Neuron (in vitro differentiated cells): Measurements from ENCODE around the gene BCAP31.
"Not testable (repeated sequence)": the region's sequence is repeated elsewhere in the genome, so short reads cannot be mapped to it uniquely, and the experiment has no call there.

Source experiments
- H2AFZ ChIP-seq: one replicate; pipeline ENCODE4 v1.6.1; 2013; ENCODE audit warnings: low read depth, mild to moderate bottlenecking, inconsistent platforms, low read length, moderate library complexity
- H3K27me3 ChIP-seq: one replicate; pipeline ENCODE4 v1.6.1; 2013; ENCODE audit warnings: low read length; ENCODE audit not compliant: insufficient read depth
- H3K36me3 ChIP-seq: one replicate; pipeline ENCODE4 v1.6.1; 2013; ENCODE audit warnings: low read length; ENCODE audit not compliant: insufficient read depth
- H3K4me1 ChIP-seq: one replicate; pipeline ENCODE4 v1.6.1; 2013; ENCODE audit warnings: low read length; ENCODE audit not compliant: insufficient read depth
- H3K4me3 ChIP-seq: 2 replicates; pipeline ENCODE4 v1.5.1; 2013; ENCODE audit warnings: mild to moderate bottlenecking, low read length, moderate library complexity
- H3K9me3 ChIP-seq: one replicate; pipeline ENCODE4 v1.6.1; 2013; ENCODE audit warnings: low read length

The BCAP31 gene

DNA sequence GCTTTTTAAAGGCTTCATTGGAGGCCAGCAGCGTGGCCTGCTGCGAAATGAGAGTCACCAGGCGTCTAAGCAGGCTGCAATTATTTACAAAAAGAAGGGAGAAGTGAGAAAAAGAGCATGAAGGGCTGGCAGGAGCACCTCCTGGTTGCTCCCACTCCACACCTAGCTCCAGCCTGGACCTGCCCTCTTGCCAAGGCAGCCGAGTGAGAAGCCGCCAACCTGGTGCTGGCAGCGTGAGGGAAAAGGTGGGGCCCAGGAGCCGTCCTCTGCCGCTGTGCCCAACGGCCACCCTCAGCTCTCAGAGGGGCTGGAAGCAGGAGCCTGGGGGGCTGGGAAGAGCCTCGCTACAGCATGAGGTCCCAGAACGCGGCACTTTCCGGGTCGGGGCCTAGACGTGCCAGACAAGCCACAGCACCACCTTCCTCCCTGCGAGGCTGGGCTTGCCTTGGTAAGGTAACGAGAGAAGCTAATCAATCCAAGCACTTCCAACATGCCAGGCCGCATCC lies 20.1 kb downstream of the BCAP31 start:
- Histone ChIP-seq H3K4me1 (peaks cover 2% of the 10 kb centered on the region), H3K4me3 (no peak overlapping the region), H3K36me3 (peaks cover 6% of the 10 kb centered on the region), H3K27me3 (peaks cover 12% of the 10 kb centered on the region), H2AFZ (no peak overlapping the region), H3K9me3 (no peaks in the 10 kb centered on the region)

DNA sequence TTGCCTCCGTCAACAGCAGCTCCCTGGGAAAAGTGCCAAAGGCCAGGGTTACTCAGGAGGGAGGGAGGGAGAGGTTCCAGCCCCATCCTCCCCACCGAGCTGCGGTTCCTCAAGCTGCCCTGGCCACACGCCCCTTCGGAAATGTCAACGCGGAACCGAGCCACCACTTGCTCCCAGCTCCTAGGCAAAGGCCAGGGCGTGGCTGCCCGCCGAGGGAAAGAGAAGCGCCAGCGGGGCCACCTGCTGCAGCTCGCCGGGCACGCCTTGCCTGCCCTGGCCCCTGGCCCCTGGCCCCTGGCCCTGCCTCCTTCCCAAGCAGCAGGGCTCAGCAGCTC lies 21.2 kb downstream of the BCAP31 start:
- Histone ChIP-seq H2AFZ (no peak overlapping the region), H3K27me3 (peaks cover 12% of the 10 kb centered on the region), H3K9me3 (no peaks in the 10 kb centered on the region), H3K4me3 (no peak overlapping the region), H3K4me1 (no peaks in the 10 kb centered on the region), H3K36me3 (peaks cover 6% of the 10 kb centered on the region)

DNA sequence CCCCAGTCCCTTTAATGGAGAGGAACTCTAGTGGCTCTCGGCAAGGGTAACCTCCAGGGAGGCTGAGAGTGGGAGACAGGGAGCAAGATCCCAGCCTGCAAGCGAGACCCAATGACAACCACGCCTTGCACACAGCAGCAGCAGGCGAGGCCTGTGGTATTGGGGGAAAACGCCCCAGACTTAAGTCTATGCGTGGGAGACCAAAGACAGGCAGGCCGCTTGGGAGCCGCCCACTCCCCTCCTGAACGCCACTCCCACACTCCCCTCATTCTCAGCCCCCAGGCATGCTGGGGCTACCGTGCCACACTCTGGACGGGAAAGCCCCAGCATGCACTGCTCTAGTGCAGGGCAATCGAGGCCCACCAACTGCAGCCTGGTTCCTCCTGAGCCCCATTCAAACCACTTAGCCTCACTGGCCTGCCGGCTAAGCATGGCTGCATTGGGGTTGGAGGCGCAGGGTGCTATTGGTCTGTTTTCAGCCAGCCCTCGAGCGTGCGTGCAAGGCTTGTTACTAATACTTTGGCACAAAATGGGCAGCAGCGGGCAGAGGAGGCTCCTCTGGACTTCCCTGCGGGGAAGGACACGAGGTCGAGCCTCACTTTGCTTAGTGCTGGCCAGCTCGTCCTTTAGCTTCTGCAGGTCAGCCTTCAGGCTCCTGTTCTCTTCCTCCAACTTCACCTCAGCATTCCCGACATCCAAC lies 21.7 kb downstream of the BCAP31 start:
- Histone ChIP-seq H3K4me1 (no peaks in the 10 kb centered on the region), H3K9me3 (no peaks in the 10 kb centered on the region), H2AFZ (no peak overlapping the region), H3K4me3 (no peak overlapping the region), H3K36me3 (peaks cover 6% of the 10 kb centered on the region), H3K27me3 (peaks cover 14% of the 10 kb centered on the region)

DNA sequence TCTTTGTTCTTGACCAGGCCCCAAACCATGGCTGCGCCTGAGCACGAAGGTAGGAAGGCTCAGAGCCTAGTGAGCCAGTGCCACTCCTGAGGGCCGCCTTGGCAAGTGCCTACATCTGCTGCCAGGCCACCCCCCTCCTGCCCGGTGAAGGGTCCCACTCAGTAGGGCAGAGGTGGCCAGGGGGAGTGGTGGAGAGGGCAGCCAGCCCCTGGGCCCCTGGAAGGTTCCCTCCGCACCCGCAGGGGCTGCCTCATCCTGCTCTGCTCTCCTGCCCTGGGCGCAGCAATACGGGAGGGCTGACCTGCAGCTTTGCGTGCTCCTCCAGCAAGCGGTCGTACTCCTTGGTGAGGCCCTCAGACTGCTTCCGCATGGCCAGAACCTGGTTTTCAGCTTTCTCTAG lies 22.5 kb downstream of the BCAP31 start:
- Histone ChIP-seq H3K27me3 (peaks cover 11% of the 10 kb centered on the region), H2AFZ (no peak overlapping the region), H3K4me3 (no peak overlapping the region), H3K4me1 (no peaks in the 10 kb centered on the region), H3K36me3 (peaks cover 6% of the 10 kb centered on the region), H3K9me3 (no peaks in the 10 kb centered on the region)

DNA sequence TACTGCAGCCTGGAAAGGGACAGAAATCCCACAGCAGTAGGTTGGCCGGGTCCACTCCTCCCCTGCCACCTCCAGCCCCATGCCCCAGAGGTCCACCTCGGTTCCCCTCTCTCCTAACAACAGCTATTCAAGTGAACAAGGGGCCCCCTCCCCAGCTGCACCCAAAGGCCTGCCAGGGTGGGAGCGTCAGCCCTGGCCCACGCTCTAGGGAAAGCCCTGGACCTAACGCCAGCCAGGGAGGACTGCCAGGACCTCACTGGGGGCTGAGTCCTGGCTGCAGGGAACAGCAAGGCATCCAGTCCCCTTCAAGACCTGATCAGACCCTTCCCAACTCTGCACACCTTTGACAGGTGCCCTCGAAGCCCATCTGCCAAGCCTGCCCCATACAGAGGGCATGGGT lies 23.2 kb downstream of the BCAP31 start:
- H2AFZ ChIP-seq = no peak overlapping the region
- peaks cover 11% of the 10 kb centered on the region for H3K27me3 ChIP-seq
- H3K4me1 ChIP-seq = no peaks in the 10 kb centered on the region
- H3K9me3 ChIP-seq = no peaks in the 10 kb centered on the region
- H3K36me3 ChIP-seq = peaks cover 6% of the 10 kb centered on the region
- H3K4me3 ChIP-seq = no peak overlapping the region

DNA sequence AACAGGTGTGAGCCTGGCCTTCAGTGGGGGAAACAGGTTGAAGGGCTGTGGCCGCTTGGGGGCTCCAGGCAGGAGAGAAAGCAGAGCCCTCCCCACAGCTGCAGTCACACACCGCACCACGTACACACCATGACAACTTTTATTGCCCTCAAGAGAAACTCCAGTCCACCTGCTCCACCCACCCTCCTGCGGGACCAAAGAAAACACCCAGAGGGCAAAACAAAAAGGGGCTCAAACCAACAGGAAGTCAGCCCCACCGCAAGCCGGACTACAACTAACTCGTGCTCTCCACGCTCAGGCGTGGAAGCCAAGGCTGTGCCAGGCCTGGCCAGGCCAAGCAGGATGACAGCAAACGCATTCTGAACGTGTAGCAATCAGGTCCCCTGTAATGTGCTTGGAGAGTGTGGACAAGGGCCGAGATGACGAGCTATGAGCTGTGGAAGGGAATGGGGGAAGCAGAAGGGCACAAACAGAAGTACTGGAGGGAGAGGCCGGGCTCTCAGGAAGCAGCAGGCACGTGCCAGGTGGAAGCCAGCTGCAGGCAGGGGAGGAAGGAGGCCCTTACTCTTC lies 23.7 kb downstream of the BCAP31 start:
- no peak overlapping the region for H3K4me3 ChIP-seq
- H2AFZ ChIP-seq = no peak overlapping the region
- H3K9me3 ChIP-seq = no peaks in the 10 kb centered on the region
- H3K27me3 ChIP-seq = peaks cover 11% of the 10 kb centered on the region
- peaks cover 6% of the 10 kb centered on the region for H3K36me3 ChIP-seq
- no peaks in the 10 kb centered on the region for H3K4me1 ChIP-seq

DNA sequence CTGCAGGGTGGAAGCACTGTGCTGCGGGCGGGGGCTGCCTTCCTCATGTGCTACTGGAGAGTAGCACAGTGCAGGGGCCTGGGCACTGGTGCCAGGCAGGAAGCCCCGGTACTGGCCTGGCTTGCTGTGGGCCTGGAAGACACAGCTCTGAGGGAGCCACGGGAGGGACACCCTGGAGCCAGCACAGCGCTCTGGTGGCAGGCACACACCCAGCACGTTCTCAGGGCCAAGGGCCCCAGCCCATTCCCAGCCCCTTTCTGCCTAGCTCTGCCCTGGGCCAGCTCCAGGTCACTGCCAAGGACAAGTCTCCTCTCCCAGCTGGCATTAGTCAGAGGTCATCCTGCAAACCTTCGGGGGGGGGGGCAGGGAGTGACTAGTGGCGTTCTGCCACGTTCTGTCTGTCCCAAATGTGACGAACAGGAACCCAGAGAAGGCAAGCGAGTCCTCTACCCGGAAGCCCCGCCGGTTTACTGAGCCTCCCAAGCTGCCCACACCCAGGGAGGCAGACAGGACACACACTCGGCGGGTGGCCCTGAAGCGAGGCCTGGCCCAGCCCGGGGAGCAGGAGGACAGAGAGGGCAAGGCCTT lies 24.3 kb downstream of the BCAP31 start:
- H3K4me1 ChIP-seq, H3K4me3 ChIP-seq, H3K9me3 ChIP-seq, H2AFZ ChIP-seq, H3K36me3 ChIP-seq: not testable (repeated sequence)
- peaks cover 13% of the 10 kb centered on the region for H3K27me3 ChIP-seq

DNA sequence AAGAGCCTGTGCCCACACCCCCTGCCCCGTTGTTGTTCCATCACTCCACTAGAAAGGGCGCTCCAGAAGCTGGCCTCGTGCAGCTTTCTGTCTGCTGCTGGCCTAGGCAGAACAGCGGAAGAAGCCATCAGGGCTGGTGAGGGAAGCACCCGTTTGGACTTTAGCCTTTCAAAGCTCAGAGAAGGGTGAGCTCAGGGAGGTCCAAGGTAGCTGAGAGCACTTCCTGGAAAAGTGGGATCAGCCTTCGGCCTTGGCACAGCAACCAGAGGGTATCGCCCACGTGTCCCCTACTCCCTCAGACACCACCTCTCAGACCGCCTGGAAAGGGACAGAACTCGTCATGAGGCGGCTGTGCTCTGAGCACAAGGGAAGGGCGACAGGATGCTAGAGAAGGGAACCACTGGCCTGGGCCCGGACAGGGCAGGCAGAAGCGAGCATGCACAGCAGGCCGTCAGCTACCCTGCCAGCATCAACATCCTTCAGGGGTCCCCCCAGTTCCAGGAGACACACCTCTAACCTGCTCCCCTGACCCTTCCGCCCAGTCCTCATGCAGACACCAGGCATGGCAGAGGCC lies 24.9 kb downstream of the BCAP31 start:
- H3K4me1 ChIP-seq, H3K4me3 ChIP-seq, H2AFZ ChIP-seq, H3K9me3 ChIP-seq, H3K36me3 ChIP-seq: not testable (repeated sequence)
- H3K27me3 ChIP-seq = peaks cover 12% of the 10 kb centered on the region

DNA sequence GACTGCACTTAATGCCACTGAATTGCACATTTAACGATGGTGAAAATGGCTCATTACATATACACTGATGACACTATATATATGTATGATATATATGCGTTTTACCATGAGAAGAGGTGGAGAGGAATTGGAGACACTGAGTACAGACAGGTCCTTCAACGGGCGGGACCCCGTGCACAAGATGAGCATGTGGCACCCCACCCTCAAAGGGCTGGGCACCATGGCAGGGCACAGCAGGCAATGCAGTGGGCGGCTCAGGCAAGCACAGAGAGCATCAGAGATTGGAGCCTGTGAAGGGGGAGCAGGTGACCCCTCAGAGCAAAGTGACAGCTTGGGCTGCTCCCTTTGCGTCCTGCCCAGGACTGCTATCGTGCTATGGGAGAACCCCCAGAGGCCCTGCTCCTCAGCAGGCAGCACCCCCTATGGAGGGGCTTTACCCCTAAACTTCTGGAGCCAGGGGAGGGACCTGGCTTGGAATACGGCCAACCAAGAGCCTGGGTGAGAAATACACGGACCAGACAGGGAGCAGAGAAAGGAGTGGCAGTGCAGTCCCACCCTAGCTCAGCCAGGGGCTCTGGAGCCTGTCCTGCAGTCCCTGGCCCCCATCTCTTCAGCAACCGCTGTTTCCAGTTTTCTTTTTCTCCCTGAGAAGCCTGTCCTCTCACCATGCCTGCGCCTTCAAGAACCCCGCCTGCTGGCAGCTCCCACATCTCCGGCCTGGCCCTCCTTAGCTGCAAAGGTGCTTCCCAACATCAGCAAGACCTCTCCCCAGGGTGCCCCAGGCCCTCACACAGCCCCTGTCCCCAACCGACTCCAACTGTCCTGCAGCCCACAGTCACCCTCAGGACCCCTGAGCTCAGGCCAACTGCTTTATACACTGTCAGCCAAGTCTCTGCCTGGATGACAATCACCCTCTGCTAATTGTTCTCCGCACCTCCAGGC lies 26.0 kb downstream of the BCAP31 start:
- peaks cover 8% of the 10 kb centered on the region for H3K27me3 ChIP-seq
- peaks cover 2% of the 10 kb centered on the region for H3K4me1 ChIP-seq
- peaks cover 14% of the 10 kb centered on the region for H3K36me3 ChIP-seq
- no peaks in the 10 kb centered on the region for H3K9me3 ChIP-seq
- H3K4me3 ChIP-seq = no peak overlapping the region
- H2AFZ ChIP-seq = no peak overlapping the region

DNA sequence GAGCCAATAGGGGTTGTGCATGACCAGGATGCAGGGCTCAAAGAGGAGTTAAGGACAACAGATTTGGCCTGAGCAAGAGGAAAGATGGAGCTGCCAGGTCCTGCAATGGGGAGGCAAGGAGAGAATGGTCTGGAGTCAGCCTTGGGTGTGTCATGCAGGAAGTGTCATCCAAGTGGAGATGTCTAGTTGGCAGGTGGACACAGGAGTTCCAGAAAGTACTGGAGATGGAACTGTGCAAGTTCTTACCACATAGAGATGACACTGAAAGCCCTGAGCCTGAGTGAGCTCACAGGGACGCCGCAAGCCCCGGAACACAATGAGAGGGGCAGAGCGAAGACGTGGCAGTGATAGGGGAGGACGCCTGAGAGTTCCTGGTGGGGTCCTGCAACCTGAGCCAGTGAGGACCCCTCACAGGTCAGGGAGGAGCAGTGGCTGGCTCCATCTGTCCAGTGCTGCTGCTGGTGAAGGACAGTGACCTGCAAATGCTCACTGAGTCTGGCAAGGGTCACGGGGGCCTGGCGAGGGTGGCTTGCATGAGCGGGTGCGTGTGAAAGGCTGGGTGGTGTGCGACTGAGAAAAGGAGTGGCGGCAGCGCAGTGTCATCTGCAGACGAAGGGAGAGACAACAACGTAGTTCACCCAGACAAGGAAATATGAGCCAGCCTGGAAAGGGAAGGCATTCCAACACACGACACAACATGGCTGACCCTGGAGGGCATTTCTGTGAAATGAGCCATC lies 27.0 kb downstream of the BCAP31 start:
- H3K4me3 ChIP-seq, H3K4me1 ChIP-seq, H2AFZ ChIP-seq, H3K27me3 ChIP-seq, H3K9me3 ChIP-seq: not testable (repeated sequence)
- peaks cover 22% of the 10 kb centered on the region for H3K36me3 ChIP-seq

DNA sequence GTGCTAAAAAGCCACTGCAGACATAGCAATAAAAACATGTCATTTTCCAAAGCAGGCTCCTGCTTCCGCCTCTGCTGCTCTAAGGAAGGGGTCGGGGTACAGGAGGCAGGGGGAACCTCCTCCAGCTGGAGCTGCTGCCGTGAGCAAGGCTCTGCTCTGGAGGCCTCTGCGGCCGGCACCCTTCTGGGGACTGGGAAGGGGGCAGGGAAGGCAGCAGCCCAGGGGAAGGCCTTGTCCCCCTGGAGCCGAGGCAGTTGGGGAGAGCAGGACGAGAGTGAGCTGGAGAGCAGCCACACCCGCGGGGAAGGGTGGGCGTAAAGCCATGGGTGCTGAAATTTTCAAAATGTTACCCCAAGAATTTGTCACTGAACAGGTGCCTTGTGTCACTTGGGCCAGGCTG lies 27.6 kb downstream of the BCAP31 start:
- H3K4me3 ChIP-seq, H3K4me1 ChIP-seq, H2AFZ ChIP-seq, H3K27me3 ChIP-seq, H3K9me3 ChIP-seq: not testable (repeated sequence)
- peaks cover 22% of the 10 kb centered on the region for H3K36me3 ChIP-seq

DNA sequence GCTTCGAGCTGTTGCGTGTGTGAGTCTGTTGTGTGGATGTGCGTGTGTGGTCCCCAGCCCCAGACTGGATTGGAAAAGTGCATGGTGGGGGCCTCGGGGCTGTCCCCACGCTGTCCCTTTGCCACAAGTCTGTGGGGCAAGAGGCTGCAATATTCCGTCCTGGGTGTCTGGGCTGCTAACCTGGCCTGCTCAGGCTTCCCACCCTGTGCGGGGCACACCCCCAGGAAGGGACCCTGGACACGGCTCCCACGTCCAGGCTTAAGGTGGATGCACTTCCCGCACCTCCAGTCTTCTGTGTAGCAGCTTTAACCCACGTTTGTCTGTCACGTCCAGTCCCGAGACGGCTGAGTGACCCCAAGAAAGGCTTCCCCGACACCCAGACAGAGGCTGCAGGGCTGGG lies 28.1 kb downstream of the BCAP31 start:
- peaks cover 8% of the 10 kb centered on the region for H3K27me3 ChIP-seq
- H3K36me3 ChIP-seq = peaks cover 23% of the 10 kb centered on the region
- H3K4me3 ChIP-seq = no peak overlapping the region
- peaks cover 10% of the 10 kb centered on the region for H3K4me1 ChIP-seq
- H3K9me3 ChIP-seq = no peaks in the 10 kb centered on the region
- H2AFZ ChIP-seq = no peak overlapping the region
